HL-60 (cell line): ENCODE measurements around the gene RAP1A.

Experiments
- DNase-seq, 2 experiments: peaks; one replicate each; pipeline ENCODE4 v3.0.0-alpha.2; 2010 to 2020; ENCODE audit warnings: low read depth in 1 of 2, low spot score in 1 of 2
- H3K27ac ChIP-seq: fragments of 250-450 bp; sonication (Bioruptor Pico); replicated peaks from 2 replicates; pipeline ENCODE4 v1.5.1; 2020; ENCODE audit warnings: mild to moderate bottlenecking, moderate library complexity
- H3K27me3 ChIP-seq: fragments of 250-450 bp; sonication (Bioruptor Pico); 2 replicates; pipeline ENCODE4 v1.5.1; 2021; ENCODE audit warnings: mild to moderate bottlenecking, moderate library complexity; ENCODE audit not compliant: insufficient read depth, poor library complexity, severe bottlenecking
- H3K4me3 ChIP-seq: replicated peaks from 2 replicates; pipeline ENCODE4 v1.5.1; 2011; ENCODE audit warnings: mild to moderate bottlenecking, control low read depth, low read length; ENCODE audit not compliant: insufficient read depth
- CTCF ChIP-seq: IDR thresholded peaks from one replicate; pipeline ENCODE4 v1.5.1; 2011; ENCODE audit warnings: low read length, control low read depth, inconsistent platforms; ENCODE audit not compliant: insufficient read depth
- GABPA ChIP-seq: IDR thresholded peaks from 2 replicates; pipeline ENCODE4 v1.6.1; 2012; ENCODE audit warnings: low read depth
- POLR2AphosphoS5 ChIP-seq: IDR thresholded peaks from 2 replicates; pipeline ENCODE4 v1.6.1; 2012; ENCODE audit warnings: low read depth
- REST ChIP-seq: IDR thresholded peaks from 2 replicates; pipeline ENCODE4 v1.6.1; 2012; ENCODE audit warnings: low read depth; ENCODE audit not compliant: insufficient replicate concordance
- SPI1 ChIP-seq: IDR thresholded peaks from 2 replicates; pipeline ENCODE4 v1.6.1; 2012; ENCODE audit warnings: low read depth, mild to moderate bottlenecking, borderline replicate concordance

Gene RAP1A

GRCh38 chr1:111742938-111743549 is 123.5 kb downstream of the RAP1A start:
- peaks cover 11% of the 10 kb centered on the region for H3K27me3 ChIP-seq
- H3K4me3 ChIP-seq = no peak overlapping the region
- TF ChIP-seq POLR2AphosphoS5 (no peak), SPI1 (no peak), REST (no peak), CTCF (no peak), GABPA (no peak)
- no peak for DNase-seq
- no peak overlapping the region for H3K27ac ChIP-seq

- Histone ChIP-seq H3K27me3 (peaks cover 11% of the 10 kb centered on the region), H3K4me3 (no peak overlapping the region), H3K27ac (no peak overlapping the region)
- TF ChIP-seq GABPA (no peak), SPI1 (no peak), REST (no peak), POLR2AphosphoS5 (no peak), CTCF (no peak)
- no peak for DNase-seq
Measured at GRCh38 chr1:111743679-111744101, 124.1 kb downstream of the RAP1A start.

- no peak for DNase-seq
- no peak for TF ChIP-seq GABPA
- no peak for TF ChIP-seq POLR2AphosphoS5
- no peak for TF ChIP-seq SPI1
- no peak for TF ChIP-seq REST
- Histone ChIP-seq H3K4me3 (no peak overlapping the region), H3K27me3 (peaks cover 5% of the 10 kb centered on the region), H3K27ac (no peak overlapping the region)
Measured at GRCh38 chr1:111745675-111746613, 126.4 kb downstream of the RAP1A start.
